Measurements from ENCODE around the gene TMEM9.

TMEM9 gene

GRCh38 chr1:201189085-201189484 is 34.8 kb upstream of the TMEM9 start:
- no peak for DNase-seq (ENCODE audit: low spot score)
- no peak for TF ChIP-seq CTCF (IDR thresholded peaks at IDR 0.05; ENCODE audit: extremely low read depth, missing control alignments)

DNA sequence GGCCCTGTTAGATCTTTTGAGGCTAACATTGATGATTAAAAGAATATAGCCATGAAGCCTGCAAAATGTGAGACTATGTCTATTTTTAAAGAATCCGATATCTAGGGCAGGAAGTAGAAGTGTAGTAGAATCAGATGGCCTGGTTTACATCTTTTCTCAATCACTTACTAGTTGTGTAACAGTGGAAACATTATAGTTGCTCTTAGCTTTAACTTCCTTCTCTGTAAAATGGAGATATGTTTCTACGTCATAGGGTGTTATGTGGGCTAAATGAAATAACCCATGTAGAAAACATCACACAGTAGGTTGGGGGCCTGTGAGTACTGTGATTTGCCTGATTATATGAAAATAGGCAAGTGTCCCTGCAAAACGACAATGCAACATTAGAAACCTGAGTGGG is 31.9 kb upstream of the TMEM9 start:
- TF ChIP-seq CTCF (IDR thresholded peaks at IDR 0.05; ENCODE audit: extremely low read depth, missing control alignments) = no peak
- DNase-seq (ENCODE audit: low spot score) = no peak

GRCh38 chr1:201185527-201186128 is 31.4 kb upstream of the TMEM9 start:
- DNase-seq (ENCODE audit: low spot score) = no peak
- TF ChIP-seq CTCF (IDR thresholded peaks at IDR 0.05; ENCODE audit: extremely low read depth, missing control alignments) = no peak

DNA sequence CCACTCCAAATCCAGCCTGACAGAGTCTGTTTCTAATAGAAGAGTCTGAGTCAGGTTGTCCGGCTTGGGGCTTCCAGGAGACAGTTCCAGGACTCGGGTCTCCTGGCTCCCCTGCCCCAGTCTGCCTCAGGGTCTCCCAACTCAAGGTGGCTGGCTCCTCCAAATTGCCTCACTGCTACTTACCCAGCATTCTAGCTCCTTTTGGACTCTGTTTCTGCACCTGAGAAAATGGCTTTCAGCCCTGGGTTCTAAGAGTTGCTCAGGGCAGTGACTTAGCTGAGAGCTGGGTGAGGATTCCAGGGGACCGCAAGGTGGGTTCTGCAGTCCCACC is 30.8 kb upstream of the TMEM9 start:
- TF ChIP-seq CTCF (IDR thresholded peaks at IDR 0.05; ENCODE audit: extremely low read depth, missing control alignments) = no peak
- no peak for DNase-seq (ENCODE audit: low spot score)

DNA sequence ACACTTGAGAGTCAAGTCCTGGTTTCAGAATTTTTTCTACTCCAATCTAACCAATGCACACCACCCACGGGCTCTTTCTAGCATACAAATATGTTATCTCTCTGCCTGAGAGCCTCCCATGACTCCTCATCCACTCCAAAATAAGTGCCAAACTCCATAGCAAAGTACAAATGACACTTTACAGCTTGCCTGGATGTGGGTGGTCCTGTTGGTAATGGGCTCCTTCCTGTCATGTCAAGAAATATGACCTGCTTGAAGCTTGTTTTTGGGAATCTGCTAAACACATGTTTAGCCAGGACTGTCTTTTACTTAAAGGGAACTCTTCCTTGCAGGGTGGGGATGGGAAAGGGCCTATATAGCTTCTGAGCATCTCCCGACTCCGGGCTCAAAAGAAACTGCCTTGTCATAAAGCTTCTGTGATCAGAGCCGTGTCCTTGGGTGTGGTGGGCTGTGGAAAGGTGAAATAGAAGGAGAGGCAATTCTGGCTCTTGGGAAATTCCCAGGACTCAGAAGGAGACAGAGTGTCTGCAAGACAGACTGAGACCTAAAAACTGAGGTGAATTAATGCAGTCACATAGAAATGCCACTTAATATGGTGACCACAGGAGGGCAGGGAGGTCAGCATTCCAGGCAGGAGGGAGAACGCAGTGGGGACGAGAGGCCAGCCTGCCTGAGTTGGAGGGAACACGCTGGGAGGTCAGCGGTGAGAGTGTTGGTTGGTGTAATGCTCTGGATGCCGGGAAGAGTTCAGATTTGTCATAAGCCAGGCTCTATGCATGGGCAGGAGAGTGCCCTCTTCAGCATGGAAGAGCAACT is 30.2 kb upstream of the TMEM9 start:
- no peak for TF ChIP-seq CTCF (IDR thresholded peaks at IDR 0.05; ENCODE audit: extremely low read depth, missing control alignments)
- no peak for DNase-seq (ENCODE audit: low spot score)

- DNase-seq (ENCODE audit: low spot score) = no peak
- TF ChIP-seq CTCF (IDR thresholded peaks at IDR 0.05; ENCODE audit: extremely low read depth, missing control alignments) = no peak
These were observed 29.5 kb upstream of the TMEM9 start for GRCh38 chr1:201183753-201184152.

DNA sequence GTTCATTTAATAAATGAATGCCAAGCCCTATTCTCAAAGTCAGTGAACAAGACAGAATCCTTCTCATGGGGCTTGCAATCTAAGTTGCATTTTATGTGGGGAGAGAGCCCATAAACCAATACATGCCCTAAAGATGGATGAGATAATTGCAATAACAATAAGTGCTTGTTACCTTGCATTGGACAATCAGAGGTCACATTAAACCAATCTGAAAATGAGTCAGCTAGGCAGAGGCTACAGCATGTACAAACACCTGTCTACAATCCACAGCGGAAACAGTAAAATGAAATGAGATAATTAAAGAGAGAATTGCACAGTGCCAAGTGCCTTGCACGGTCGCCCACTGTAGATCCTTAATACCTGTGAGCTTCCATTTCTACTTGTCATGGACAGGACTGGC is 28.9 kb upstream of the TMEM9 start:
- TF ChIP-seq CTCF (IDR thresholded peaks at IDR 0.05; ENCODE audit: extremely low read depth, missing control alignments) = no peak
- no peak for DNase-seq (ENCODE audit: low spot score)
